Fibroblast of skin of right biceps (primary cell): ENCODE measurements around the gene BNIP5.

Experiments
- DNase-seq: peaks from one replicate; pipeline ENCODE4 v3.0.0-alpha.2; 2013

Gene BNIP5

GRCh38 chr6:36336779-36337241, at the start of gene BNIP5:
Gene BNIP5, minus strand, starts transcription at chr6:36336888. Its CDS starts 6,198 bp downstream, at chr6:36330690.
- DNase-seq, result no peak

- no peak for DNase-seq
Observed at GRCh38 chr6:36384095-36384494, 47.4 kb upstream of the BNIP5 start.

GRCh38 chr6:36383606-36384005, 46.9 kb upstream of the BNIP5 start:
- no peak for DNase-seq

GRCh38 chr6:36382976-36383375, 46.3 kb upstream of the BNIP5 start:
- DNase-seq, result no peak

GRCh38 chr6:36381502-36382389, 45.1 kb upstream of the BNIP5 start:
- no peak for DNase-seq

- no peak for DNase-seq
Observed at GRCh38 chr6:36380166-36380565, 43.5 kb upstream of the BNIP5 start.

GRCh38 chr6:36378936-36379335, 42.2 kb upstream of the BNIP5 start:
- DNase-seq, result no peak

GRCh38 chr6:36378243-36378920, 41.7 kb upstream of the BNIP5 start:
- no peak for DNase-seq

GRCh38 chr6:36377594-36377993, 40.9 kb upstream of the BNIP5 start:
- DNase-seq, result no peak

- DNase-seq, result no peak
Observed at GRCh38 chr6:36376742-36377141, 40.1 kb upstream of the BNIP5 start.

- no peak for DNase-seq
Observed at GRCh38 chr6:36376183-36376582, 39.5 kb upstream of the BNIP5 start.

GRCh38 chr6:36375644-36376155, 39.0 kb upstream of the BNIP5 start:
- no peak for DNase-seq

GRCh38 chr6:36374972-36375371, 38.3 kb upstream of the BNIP5 start:
- no peak for DNase-seq

GRCh38 chr6:36374194-36374593, 37.5 kb upstream of the BNIP5 start:
- no peak for DNase-seq

- no peak for DNase-seq
Observed at GRCh38 chr6:36373368-36374019, 36.8 kb upstream of the BNIP5 start.

GRCh38 chr6:36372088-36372487, 35.4 kb upstream of the BNIP5 start:
- DNase-seq, result no peak

- no peak for DNase-seq
Observed at GRCh38 chr6:36371211-36371610, 34.5 kb upstream of the BNIP5 start.

- no peak for DNase-seq
Observed at GRCh38 chr6:36370638-36371037, 34.0 kb upstream of the BNIP5 start.

- peak; percentile 91 for DNase-seq
Observed at GRCh38 chr6:36368921-36369865, 32.5 kb upstream of the BNIP5 start.

GRCh38 chr6:36368421-36368820, 31.7 kb upstream of the BNIP5 start:
- DNase-seq, result no peak

GRCh38 chr6:36367743-36368142, 31.1 kb upstream of the BNIP5 start:
- no peak for DNase-seq
